ENCODE measurements around the gene TARBP1. TPM values are rescaled to one million over a fixed set of nuclear protein-coding genes. Genes with fewer than 3 reads are reported as not detected.

Gene TARBP1
- total and polyA plus RNA-seq, 2 of the 8 experiments (the other 6 are each of a cell fraction or from before 2014, with no cell fraction given) = 21.9 to 32.3 TPM

DNA sequence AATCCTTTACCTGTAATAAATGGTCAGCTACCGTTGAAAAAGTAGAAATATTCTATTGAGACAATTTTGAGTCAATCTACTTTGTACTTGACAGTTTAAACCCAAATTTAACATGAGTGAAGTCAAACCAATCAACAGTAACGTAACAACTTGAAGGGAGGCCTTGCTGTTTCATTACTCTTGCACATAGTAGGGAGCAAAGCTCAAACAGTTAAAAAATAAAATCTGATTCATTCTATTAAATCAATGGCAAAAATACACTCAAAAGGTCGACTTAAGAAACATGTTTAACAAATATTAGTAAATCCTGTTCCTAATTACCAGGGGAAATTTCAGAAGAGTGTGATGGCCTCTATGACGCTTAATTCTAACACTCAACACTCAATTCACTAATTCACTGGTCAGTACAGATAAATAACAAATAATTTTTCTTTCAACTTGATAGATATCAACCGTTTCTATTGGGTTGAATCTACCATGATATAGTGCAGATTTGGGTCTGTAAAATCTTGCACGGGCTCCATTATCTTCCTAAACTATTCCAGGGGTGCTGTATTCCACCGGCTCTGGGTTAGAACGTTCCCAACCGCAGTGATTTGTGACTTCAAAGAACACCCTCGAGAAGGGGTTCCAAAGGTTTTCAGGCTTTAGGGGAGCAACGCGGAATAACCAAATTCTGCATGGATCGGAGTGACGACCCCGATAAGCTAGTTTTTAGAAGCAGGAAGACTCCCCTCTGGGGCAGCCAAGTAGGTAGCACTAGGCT lies 1.4 kb downstream of the TARBP1 start:
- Histone ChIP-seq H3K9me3 (ENCODE audit: insufficient read depth in 2 of 2, low read depth in 1 of 2, low read length in 1 of 2) (no peaks in the 10 kb centered on the region), H3K23ac (ENCODE audit: insufficient read length) (no peak overlapping the region), H3K4ac (replicated peaks; ENCODE audit: insufficient read length, low read depth, low read length) (no peak overlapping the region), H3K18ac (ENCODE audit: extremely low read depth, low read length) (no peak overlapping the region), H2BK120ac (replicated peaks; ENCODE audit: low read depth, low read length) (no peak overlapping the region), H4K20me1 (replicated peaks in 1 of 2; ENCODE audit: control insufficient read depth in 1 of 2, insufficient read depth in 2 of 2, low read length in 2 of 2) (no peaks in the 10 kb centered on the region), H3K27ac (ENCODE audit: low read depth, low read length) (no peak overlapping the region), H3K4me2 (ENCODE audit: insufficient read depth in 1 of 2, low read depth in 2 of 2, low read length in 2 of 2) (peak overlapping the region; percentile 72 to 93), H2BK20ac (ENCODE audit: low read length) (no peak overlapping the region), H3K56ac (replicated peaks; ENCODE audit: insufficient read length, low read depth, low read length) (no peak overlapping the region), H2AK5ac (ENCODE audit: low read depth, low read length) (no peak overlapping the region), H3K9ac (replicated peaks in 1 of 4; ENCODE audit: extremely low read depth in 1 of 4, low read depth in 3 of 4, low read length in 3 of 4) (peak overlapping the region in 3 of 4 experiments; percentile 19 to 78 (median 75); a peak in 3 of 7 replicates), H4K91ac (replicated peaks; ENCODE audit: insufficient read length, low read length) (no peak overlapping the region), H2AFZ (ENCODE audit: low read length) (0 out of 2 replicates have a peak overlapping the region, but pooled peaks have one; percentile 87), H3K79me1 (ENCODE audit: low read depth, low read length) (peaks cover 2% of the 10 kb centered on the region; the same call in 1 of the 2 replicates), H2BK12ac (ENCODE audit: low read depth, low read length) (no peak overlapping the region), H3K79me2 (ENCODE audit: control insufficient read depth in 1 of 2, insufficient read depth in 2 of 2, low read length in 2 of 2) (peaks cover 0 to 41% of the 10 kb centered on the region in 2 experiments; a peak in 2 of 4 replicates), H2BK5ac (ENCODE audit: low read depth, low read length) (no peak overlapping the region), H3K14ac (ENCODE audit: insufficient read length) (no peak overlapping the region), H3K36me3 (ENCODE audit: control insufficient read depth in 2 of 4, insufficient read depth in 4 of 4, low read length in 3 of 4) (no peaks in the 10 kb centered on the region), H4K5ac (ENCODE audit: insufficient read length, low read depth, low read length) (no peak overlapping the region), H3K4me3 (ENCODE audit: extremely low read depth in 1 of 4, insufficient read depth in 2 of 4, low read depth in 3 of 4, low read length in 4 of 4) (peak overlapping the region; percentile 54 to 76 (median 72)), H3K27me3 (replicated peaks in 1 of 4; ENCODE audit: control insufficient read depth in 3 of 4, extremely low read depth in 1 of 4, insufficient read depth in 3 of 4, low read length in 3 of 4) (peaks cover 0 to 4% (median 0%) of the 10 kb centered on the region in 4 experiments; a peak in 2 of 7 replicates), H3K23me2 (ENCODE audit: low read depth, low read length) (peaks cover 8% of the 10 kb centered on the region), H4K8ac (ENCODE audit: extremely low read depth, insufficient read depth, low read length) (0 out of 2 replicates have a peak overlapping the region, but pooled peaks have one; percentile 89), H2BK15ac (ENCODE audit: low read length) (no peak overlapping the region), H3K4me1 (replicated peaks in 1 of 4; ENCODE audit: control insufficient read depth in 3 of 4, insufficient read depth in 4 of 4, low read length in 3 of 4) (peaks cover 3 to 17% (median 11%) of the 10 kb centered on the region in 4 experiments)
- no peak for TF ChIP-seq TEAD4 (IDR thresholded peaks at IDR 0.05; ENCODE audit: low read depth, low read length)
- no peak for TF ChIP-seq SIN3A (conservative IDR thresholded peaks at IDR 0.05 in 1 of 2, IDR thresholded peaks at IDR 0.05 in 1 of 2; ENCODE audit: low read depth in 1 of 2, low read length in 2 of 2)
- no peak for TF ChIP-seq KDM4A (IDR thresholded peaks at IDR 0.05; ENCODE audit: low read depth, low read length, severe bottlenecking)
- no peak for TF ChIP-seq EZH2 (IDR thresholded peaks at IDR 0.05; ENCODE audit: low read depth, low read length, severe bottlenecking)
- TF ChIP-seq TBP (IDR thresholded peaks at IDR 0.05; ENCODE audit: low read depth, low read length) = no peak
- TF ChIP-seq POU5F1 (IDR thresholded peaks at IDR 0.05; ENCODE audit: low read depth, low read length) = no peak
- peak; percentile 29 for TF ChIP-seq ASH2L (IDR thresholded peaks at IDR 0.05; ENCODE audit: low read length)
- no peak for TF ChIP-seq JUN (IDR thresholded peaks at IDR 0.05; ENCODE audit: low read depth, low read length)
- FAIRE-seq (no peak), DNase-seq (ENCODE audit: low read depth in 1 of 2, low spot score in 2 of 2) (no peak)
- WGBS, 2 experiments (ENCODE audit: extremely low coverage in 1 of 2, insufficient coverage in 1 of 2, insufficient read length in 1 of 2, insufficient replicate concordance in 2 of 2, low coverage in 1 of 2, low lambda C conversion rate in 2 of 2, missing lambda C conversion rate in 1 of 2) = 38% methylated on average over 15 of the region's 15 CpGs; no CpG with 5 or more reads in 1 of the 2 experiments
- CTCF ChIA-PET (ENCODE audit: partially characterized antibody) = interaction anchor here (1.3 kb wide), 1 partner anchor 168 kb away, joined by 4 read pairs; no protein-coding TSS in a partner anchor
- POLR2A ChIA-PET (ENCODE audit: partially characterized antibody) = interaction anchor here (0.6 to 1.9 kb wide), 5 partner anchors 8 to 150 kb away, joined by 3 to 5 read pairs (median 4); no protein-coding TSS in a partner anchor
